Inferior parietal cortex (tissue), 1 donor: ENCODE data around the gene RETREG2.

ENCODE experiments used
- DNase-seq: peaks from one replicate; pipeline ENCODE4 v3.0.0-alpha.2; 2016; ENCODE audit errors: extremely low spot score

Gene RETREG2

GRCh38 chr2:219169930-219170654 lies 8.0 kb upstream of the RETREG2 start, which contains the start of gene SLC23A3:
SLC23A3 (minus strand) TSS chr2:219170029; CDS start chr2:219169984, 45 bp downstream.
- no peak for DNase-seq

- peak; percentile 77 for DNase-seq
These were observed 6.8 kb upstream of the RETREG2 start for GRCh38 chr2:219171231-219171651.

- no peak for DNase-seq
These were observed 5.6 kb upstream of the RETREG2 start for GRCh38 chr2:219172231-219173154.

- DNase-seq = no peak
These were observed 4.9 kb upstream of the RETREG2 start for GRCh38 chr2:219173176-219173575.

GRCh38 chr2:219174146-219174545 lies 3.9 kb upstream of the RETREG2 start:
- no peak for DNase-seq

GRCh38 chr2:219174801-219175200 lies 3.3 kb upstream of the RETREG2 start:
- no peak for DNase-seq

GRCh38 chr2:219175486-219175885 lies 2.6 kb upstream of the RETREG2 start:
- DNase-seq = no peak

GRCh38 chr2:219175928-219176817 lies 1.9 kb upstream of the RETREG2 start:
- no peak for DNase-seq

- DNase-seq = peak; percentile 84
These were observed 1.1 kb upstream of the RETREG2 start, which contains the start of gene CNPPD1 for GRCh38 chr2:219176818-219177551. CNPPD1 (minus strand) TSS chr2:219176925; CDS start chr2:219176828, 97 bp downstream.

- no peak for DNase-seq
These were observed 501 bp downstream of the RETREG2 start for GRCh38 chr2:219178377-219179175.

- DNase-seq = no peak
These were observed 1.8 kb downstream of the RETREG2 start for GRCh38 chr2:219179601-219180465.

GRCh38 chr2:219180961-219181360 lies 2.9 kb downstream of the RETREG2 start:
- no peak for DNase-seq

- no peak for DNase-seq
These were observed 3.5 kb downstream of the RETREG2 start for GRCh38 chr2:219181531-219181930.

- no peak for DNase-seq
These were observed 4.5 kb downstream of the RETREG2 start for GRCh38 chr2:219182331-219183150.

GRCh38 chr2:219183151-219183772 lies 5.2 kb downstream of the RETREG2 start:
- no peak for DNase-seq

- DNase-seq = no peak
These were observed 6.0 kb downstream of the RETREG2 start for GRCh38 chr2:219184121-219184520.

- DNase-seq = no peak
These were observed 8.8 kb downstream of the RETREG2 start for GRCh38 chr2:219186754-219187456.
